OCI-LY1 (cell line): ENCODE measurements around the gene CHRNB4.

Experiments
- H2AFZ ChIP-seq: fragments of 200-600 bp; sonication (generic), shearing (Covaris generic); 2 replicates; pipeline ENCODE4 v1.6.0; 2014; ENCODE audit warnings: antibody characterized with exemption, mild to moderate bottlenecking, low read length
- H3F3A ChIP-seq: fragments of 200-600 bp; sonication (generic), shearing (Covaris generic); 2 replicates; pipeline ENCODE4 v1.6.0; 2014; ENCODE audit warnings: mild to moderate bottlenecking, antibody characterized with exemption, low read length, moderate library complexity; ENCODE audit not compliant: insufficient read depth
- H3K27ac ChIP-seq: fragments of 200-600 bp; sonication (generic); 2 replicates; pipeline ENCODE4 v1.5.1; 2014; ENCODE audit warnings: low read length, mixed run types, mild to moderate bottlenecking, low read depth; ENCODE audit not compliant: poor library complexity, severe bottlenecking
- H3K27me3 ChIP-seq: fragments of 200-600 bp; sonication (generic); 2 replicates; pipeline ENCODE4 v1.6.0; 2014; ENCODE audit warnings: antibody characterized with exemption, mild to moderate bottlenecking, low read length, moderate library complexity; ENCODE audit not compliant: insufficient read depth
- H3K36me3 ChIP-seq: fragments of 200-600 bp; sonication (generic); 2 replicates; pipeline ENCODE4 v1.6.1; 2014; ENCODE audit warnings: mild to moderate bottlenecking, antibody characterized with exemption, low read length, moderate library complexity, mixed read lengths; ENCODE audit not compliant: insufficient read depth
- H3K4me1 ChIP-seq: fragments of 200-600 bp; sonication (generic); 2 replicates; pipeline ENCODE4 v1.5.1; 2014; ENCODE audit warnings: mild to moderate bottlenecking, low read length, moderate library complexity; ENCODE audit not compliant: insufficient read depth, severe bottlenecking
- H3K4me2 ChIP-seq: fragments of 200-600 bp; sonication (generic), shearing (Covaris generic); 2 replicates; pipeline ENCODE4 v1.6.1; 2014; ENCODE audit warnings: low read length
- H3K4me3 ChIP-seq: fragments of 200-600 bp; sonication (generic); 2 replicates; pipeline ENCODE4 v1.5.1; 2014; ENCODE audit warnings: low read length, low read depth, mild to moderate bottlenecking, mixed read lengths; ENCODE audit not compliant: poor library complexity, severe bottlenecking
- H3K79me2 ChIP-seq: fragments of 200-600 bp; shearing (Covaris generic); 2 replicates; pipeline ENCODE4 v1.6.1; 2016; ENCODE audit warnings: mixed run types, low read length, mixed read lengths; ENCODE audit not compliant: insufficient read depth
- H3K9ac ChIP-seq: fragments of 200-600 bp; sonication (generic), shearing (Covaris generic); 2 replicates; pipeline ENCODE4 v1.6.1; 2014; ENCODE audit warnings: mild to moderate bottlenecking, low read length, mixed read lengths
- H3K9me2 ChIP-seq: fragments of 200-600 bp; sonication (generic), shearing (Covaris generic); 2 replicates; pipeline ENCODE4 v1.6.1; 2014; ENCODE audit warnings: low read depth, mild to moderate bottlenecking, low read length, mixed read lengths
- H3K9me3 ChIP-seq: fragments of 200-600 bp; shearing (Covaris generic); 2 replicates; pipeline ENCODE4 v1.6.1; 2014; ENCODE audit warnings: low read length, mixed read lengths
- H4K20me1 ChIP-seq: fragments of 200-600 bp; sonication (generic), shearing (Covaris generic); 2 replicates; pipeline ENCODE4 v1.6.0; 2016; ENCODE audit warnings: mild to moderate bottlenecking, low read length; ENCODE audit not compliant: insufficient read depth
- EZH2 ChIP-seq: fragments of 200-600 bp; sonication (generic), shearing (Covaris generic); IDR thresholded peaks from 2 replicates; pipeline ENCODE4 v1.8.0; 2017; ENCODE audit warnings: borderline replicate concordance, mixed run types, mild to moderate bottlenecking, antibody characterized with exemption, low read length, moderate library complexity, mixed read lengths
- TF ChIP-seq, protein P1 (sequence below): fragments of 200-600 bp; sonication (generic), shearing (Covaris generic); IDR thresholded peaks from 2 replicates; pipeline ENCODE4 v1.5.1; 2017; ENCODE audit warnings: mild to moderate bottlenecking, antibody characterized with exemption, low read length, moderate library complexity, mixed read lengths

Gene CHRNB4

DNA sequence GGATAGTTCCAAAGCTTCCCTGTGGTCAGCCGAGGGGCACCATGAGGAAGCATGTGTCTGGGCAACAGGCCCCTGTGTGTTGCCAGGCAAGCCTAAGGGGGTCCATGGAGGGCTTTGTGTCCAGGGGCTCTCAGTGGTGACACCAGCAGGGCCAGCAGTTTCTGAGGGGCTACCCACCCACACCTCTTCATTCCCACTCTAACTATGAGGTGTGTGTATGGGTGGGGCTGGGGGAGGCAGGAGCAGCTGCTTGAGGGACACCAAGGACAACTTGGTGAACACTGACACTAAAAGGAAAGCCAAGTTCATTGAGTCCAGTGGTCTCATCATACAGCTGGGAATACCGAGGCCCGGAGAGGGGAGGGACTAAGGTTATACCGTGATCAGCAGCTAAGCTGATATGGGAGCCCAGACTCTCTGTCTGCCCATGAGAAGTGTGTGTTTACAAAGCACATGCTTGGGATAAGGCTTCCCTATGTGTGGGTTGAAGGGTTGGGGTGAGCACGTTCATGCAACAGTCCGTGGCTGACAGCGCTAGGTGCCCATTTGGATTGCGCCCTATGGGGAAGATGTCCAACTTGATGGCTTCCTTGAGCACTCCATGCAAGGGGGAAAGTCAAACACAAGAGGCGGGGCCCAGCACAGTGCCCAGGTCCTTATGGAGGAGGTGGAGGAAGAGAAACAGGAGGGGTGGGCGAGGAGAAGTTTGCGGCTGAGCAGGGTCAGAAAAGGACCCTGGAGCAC, 34.8 kb upstream of the CHRNB4 start:
- H3K4me1 ChIP-seq = no peaks in the 10 kb centered on the region
- H4K20me1 ChIP-seq = no peaks in the 10 kb centered on the region
- TF ChIP-seq, protein P1, sequence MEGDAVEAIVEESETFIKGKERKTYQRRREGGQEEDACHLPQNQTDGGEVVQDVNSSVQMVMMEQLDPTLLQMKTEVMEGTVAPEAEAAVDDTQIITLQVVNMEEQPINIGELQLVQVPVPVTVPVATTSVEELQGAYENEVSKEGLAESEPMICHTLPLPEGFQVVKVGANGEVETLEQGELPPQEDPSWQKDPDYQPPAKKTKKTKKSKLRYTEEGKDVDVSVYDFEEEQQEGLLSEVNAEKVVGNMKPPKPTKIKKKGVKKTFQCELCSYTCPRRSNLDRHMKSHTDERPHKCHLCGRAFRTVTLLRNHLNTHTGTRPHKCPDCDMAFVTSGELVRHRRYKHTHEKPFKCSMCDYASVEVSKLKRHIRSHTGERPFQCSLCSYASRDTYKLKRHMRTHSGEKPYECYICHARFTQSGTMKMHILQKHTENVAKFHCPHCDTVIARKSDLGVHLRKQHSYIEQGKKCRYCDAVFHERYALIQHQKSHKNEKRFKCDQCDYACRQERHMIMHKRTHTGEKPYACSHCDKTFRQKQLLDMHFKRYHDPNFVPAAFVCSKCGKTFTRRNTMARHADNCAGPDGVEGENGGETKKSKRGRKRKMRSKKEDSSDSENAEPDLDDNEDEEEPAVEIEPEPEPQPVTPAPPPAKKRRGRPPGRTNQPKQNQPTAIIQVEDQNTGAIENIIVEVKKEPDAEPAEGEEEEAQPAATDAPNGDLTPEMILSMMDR = no peak
- H3K79me2 ChIP-seq = no peaks in the 10 kb centered on the region
- no peaks in the 10 kb centered on the region for H3K36me3 ChIP-seq
- no peaks in the 10 kb centered on the region for H3K9me3 ChIP-seq
- no peak overlapping the region for H2AFZ ChIP-seq
- H3K27ac ChIP-seq = no peak overlapping the region
- H3F3A ChIP-seq = no peaks in the 10 kb centered on the region
- no peaks in the 10 kb centered on the region for H3K9me2 ChIP-seq
- peaks cover 4% of the 10 kb centered on the region; the same call in 1 of the 2 replicates for H3K27me3 ChIP-seq
- no peak overlapping the region for H3K4me3 ChIP-seq
- no peak overlapping the region for H3K4me2 ChIP-seq
- no peak overlapping the region for H3K9ac ChIP-seq

DNA sequence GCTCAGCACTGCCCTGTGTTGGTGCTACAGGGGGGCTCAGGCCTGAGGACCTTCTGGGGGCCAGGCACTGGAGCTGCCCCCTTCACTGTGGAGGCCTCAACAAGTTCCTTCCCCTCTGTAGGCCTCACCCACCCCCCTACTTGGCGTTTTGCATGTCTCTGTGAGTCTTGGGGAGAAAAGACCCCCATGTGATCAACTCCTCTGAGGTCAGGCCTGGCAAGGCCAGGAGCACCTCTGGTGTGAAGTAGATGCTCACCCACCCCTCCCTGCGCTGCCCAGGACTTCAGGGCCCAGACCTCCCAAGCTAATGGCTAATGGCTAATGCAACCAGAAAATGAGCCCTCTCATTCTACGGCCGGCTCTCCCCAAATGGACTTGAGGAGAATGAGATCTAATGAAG, 34.2 kb upstream of the CHRNB4 start:
- no peak for TF ChIP-seq EZH2
- TF ChIP-seq, protein P1 = no peak
- Histone ChIP-seq H3K4me3 (no peak overlapping the region), H3K27me3 (peaks cover 4% of the 10 kb centered on the region; the same call in 1 of the 2 replicates)

DNA sequence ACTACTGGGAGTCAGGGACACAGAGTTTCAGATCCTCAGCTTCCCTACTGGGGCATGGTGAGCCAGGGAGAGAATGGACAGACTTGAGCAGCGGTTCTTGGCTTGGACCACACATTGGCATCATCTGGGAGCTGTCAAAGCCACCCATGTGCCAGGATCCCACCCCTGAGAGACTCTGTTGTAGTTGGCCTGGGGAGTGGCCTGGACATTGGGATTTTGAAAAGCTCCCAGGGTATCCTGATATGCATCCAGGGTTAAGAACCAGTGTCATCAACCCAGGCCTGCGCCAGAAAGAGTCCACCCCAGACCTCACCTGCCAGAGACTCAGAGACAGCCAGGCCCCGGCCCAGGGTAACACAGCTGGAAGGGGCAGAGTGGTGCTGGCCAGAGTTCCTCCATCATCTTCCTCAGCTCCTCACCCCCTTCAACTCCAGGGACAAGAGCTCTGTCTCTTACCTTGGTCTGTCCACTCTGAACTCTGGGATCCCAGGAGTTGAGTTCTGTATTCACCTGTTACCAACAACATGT, 33.0 kb upstream of the CHRNB4 start:
- no peaks in the 10 kb centered on the region for H3K4me1 ChIP-seq
- no peaks in the 10 kb centered on the region for H3F3A ChIP-seq
- H3K9me3 ChIP-seq = no peaks in the 10 kb centered on the region
- H3K9me2 ChIP-seq = no peaks in the 10 kb centered on the region
- no peaks in the 10 kb centered on the region for H4K20me1 ChIP-seq
- H3K27me3 ChIP-seq = peaks cover 4% of the 10 kb centered on the region; the same call in 1 of the 2 replicates
- no peak overlapping the region for H3K9ac ChIP-seq
- no peak for TF ChIP-seq EZH2
- TF ChIP-seq, protein P1 = no peak
- no peaks in the 10 kb centered on the region for H3K79me2 ChIP-seq
- H3K4me2 ChIP-seq = no peak overlapping the region
- H2AFZ ChIP-seq = no peak overlapping the region
- H3K36me3 ChIP-seq = no peaks in the 10 kb centered on the region
- H3K27ac ChIP-seq = no peak overlapping the region
- no peak overlapping the region for H3K4me3 ChIP-seq

More for the DNA sequence above, 34.2 kb upstream of the CHRNB4 start:
- Histone ChIP-seq H3K9ac (no peak overlapping the region), H3K36me3 (no peaks in the 10 kb centered on the region), H2AFZ (no peak overlapping the region), H3F3A (no peaks in the 10 kb centered on the region), H3K27ac (no peak overlapping the region), H4K20me1 (no peaks in the 10 kb centered on the region), H3K4me2 (no peak overlapping the region), H3K4me1 (no peaks in the 10 kb centered on the region), H3K9me2 (no peaks in the 10 kb centered on the region), H3K9me3 (no peaks in the 10 kb centered on the region), H3K79me2 (no peaks in the 10 kb centered on the region)
